Retinal pigment epithelial cell (primary cell): ENCODE results near the gene TMEM19.

Experiments used
- DNase-seq: peaks from one replicate; pipeline ENCODE4 v3.0.0-alpha.2; 2010; ENCODE audit warnings: low read depth
- H3K4me3 ChIP-seq: 2 replicates; pipeline ENCODE4 v1.5.1; 2011; ENCODE audit warnings: mild to moderate bottlenecking, low read length, control low read depth, moderate library complexity
- CTCF ChIP-seq: conservative IDR thresholded peaks from 2 replicates; pipeline ENCODE4 v1.5.1; 2011; ENCODE audit warnings: low read depth, low read length, control low read depth, inconsistent platforms

TMEM19 gene

GRCh38 chr12:71727958-71728357 is 42.1 kb downstream of the TMEM19 start:
- no peak for DNase-seq
- no peak overlapping the region for H3K4me3 ChIP-seq
- no peak for TF ChIP-seq CTCF

DNA sequence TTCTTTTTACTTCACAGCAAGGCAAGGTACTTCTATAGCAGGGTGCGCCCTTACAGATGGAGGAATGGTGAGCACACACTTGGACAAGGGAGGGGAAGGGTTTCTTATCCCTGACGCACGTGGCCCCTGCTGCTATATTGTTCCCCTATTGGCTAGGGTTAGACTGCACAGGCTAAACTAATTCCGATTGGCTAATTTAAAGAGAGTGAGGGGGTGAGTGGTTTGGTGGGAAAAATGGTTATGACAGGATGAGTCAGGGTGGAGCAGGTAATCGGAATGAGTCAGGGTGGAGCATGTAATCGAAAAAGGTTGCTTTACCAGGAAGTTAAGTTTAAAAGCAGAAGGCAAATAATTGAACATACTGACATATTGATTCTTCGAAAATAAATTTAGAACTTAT is 45.1 kb downstream of the TMEM19 start:
- no peak for TF ChIP-seq CTCF
- H3K4me3 ChIP-seq, result no peak overlapping the region
- DNase-seq, result no peak

DNA sequence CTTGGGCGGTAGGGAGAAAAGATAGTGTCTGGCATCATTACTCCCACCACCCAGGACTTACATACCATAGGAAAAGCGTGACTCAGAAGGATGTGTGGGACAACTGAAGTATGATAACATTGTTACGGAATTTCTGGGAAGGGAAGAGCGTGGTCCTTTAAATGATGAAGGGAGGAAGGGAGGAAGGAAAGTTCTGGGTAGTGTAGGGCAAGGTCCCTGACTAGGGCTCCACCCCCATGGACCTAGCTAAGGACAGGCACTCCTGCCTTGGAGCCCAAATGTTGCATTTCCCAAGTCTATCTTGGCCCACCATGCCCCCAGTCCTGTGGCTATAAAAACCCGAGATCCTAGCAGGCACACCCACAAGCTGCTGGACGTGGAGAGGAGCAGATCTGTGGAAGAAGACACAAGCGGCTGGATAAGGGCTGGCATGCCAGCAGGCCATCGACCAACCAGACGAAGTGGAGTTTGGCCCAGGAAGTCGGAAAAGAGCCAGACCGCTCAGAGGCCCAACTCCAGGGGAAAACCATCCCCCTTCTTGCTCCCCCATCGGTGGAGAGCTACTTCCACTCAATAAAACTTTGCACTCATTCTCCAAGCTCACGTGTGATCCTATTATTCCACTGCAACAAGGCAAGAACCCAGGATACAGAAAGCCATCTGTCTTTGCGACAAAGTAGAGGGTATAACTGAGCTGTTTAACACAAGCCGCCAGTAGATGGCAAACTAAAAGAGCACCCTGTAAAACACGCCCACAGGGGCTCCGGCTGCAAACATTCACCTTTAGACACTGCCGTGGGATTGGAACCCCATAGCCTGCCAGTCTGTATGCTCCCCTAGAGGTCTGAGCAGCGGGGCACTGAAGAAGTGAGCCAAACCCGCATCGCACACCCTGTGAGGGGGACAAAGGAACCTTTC is 45.8 kb downstream of the TMEM19 start:
- no peak overlapping the region for H3K4me3 ChIP-seq
- no peak for DNase-seq
- TF ChIP-seq CTCF, result peak; percentile 2

GRCh38 chr12:71732357-71732712 is 46.5 kb downstream of the TMEM19 start:
- DNase-seq, result no peak
- H3K4me3 ChIP-seq, result no peak overlapping the region
- TF ChIP-seq CTCF, result no peak

DNA sequence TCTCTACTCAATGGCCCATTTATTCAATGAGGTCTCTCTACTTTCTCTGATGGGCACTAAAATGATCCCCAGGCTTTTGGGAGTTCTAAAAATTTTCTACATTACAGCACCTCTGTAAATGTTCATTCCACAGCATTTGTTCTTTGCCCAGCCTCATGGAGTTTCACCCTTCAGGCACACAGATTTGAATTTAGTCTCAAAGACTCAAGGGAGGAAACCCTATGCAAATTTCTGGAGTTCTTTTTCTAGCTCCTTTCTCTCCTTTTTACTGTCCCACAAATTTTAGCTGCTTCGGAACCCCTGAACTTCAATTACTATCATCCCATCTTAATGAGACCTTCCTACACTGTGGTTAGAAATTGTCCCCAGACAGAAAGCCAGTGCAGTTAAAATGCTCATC is 51.3 kb downstream of the TMEM19 start:
- no peak overlapping the region for H3K4me3 ChIP-seq
- no peak for DNase-seq
- no peak for TF ChIP-seq CTCF

GRCh38 chr12:71742998-71743397 is 57.1 kb downstream of the TMEM19 start:
- no peak for TF ChIP-seq CTCF
- DNase-seq, result no peak
- no peak overlapping the region for H3K4me3 ChIP-seq
